Esophagus squamous epithelium (tissue), 4 donors: ENCODE results near the gene DNM3.

Source experiments
- CTCF ChIP-seq, 6 experiments: fragments of 450-650 bp in 4 of 6; fragments of 200-600 bp in 2 of 6; sonication (generic) in 2 of 6; IDR thresholded peaks; one replicate each; pipeline ENCODE4 v1.5.1; 2016 to 2019; ENCODE audit warnings: antibody characterized with exemption in 6 of 6, mild to moderate bottlenecking in 4 of 6, moderate library complexity in 4 of 6
- POLR2A ChIP-seq, 4 donors: fragments of 450-650 bp; IDR thresholded peaks; one replicate each; pipeline ENCODE4 v1.6.1; 2017; ENCODE audit warnings: antibody characterized with exemption in 4 of 4, mild to moderate bottlenecking in 4 of 4, moderate library complexity in 3 of 4

GRCh38 chr1:172221436-172221835, 380.1 kb downstream of the DNM3 start:
- TF ChIP-seq POLR2A (IDR thresholded peaks at IDR 0.05) (no peak), CTCF (IDR thresholded peaks at IDR 0.05) (no peak)
